ENCODE results near the gene TUBG2.

Gene TUBG2

DNA sequence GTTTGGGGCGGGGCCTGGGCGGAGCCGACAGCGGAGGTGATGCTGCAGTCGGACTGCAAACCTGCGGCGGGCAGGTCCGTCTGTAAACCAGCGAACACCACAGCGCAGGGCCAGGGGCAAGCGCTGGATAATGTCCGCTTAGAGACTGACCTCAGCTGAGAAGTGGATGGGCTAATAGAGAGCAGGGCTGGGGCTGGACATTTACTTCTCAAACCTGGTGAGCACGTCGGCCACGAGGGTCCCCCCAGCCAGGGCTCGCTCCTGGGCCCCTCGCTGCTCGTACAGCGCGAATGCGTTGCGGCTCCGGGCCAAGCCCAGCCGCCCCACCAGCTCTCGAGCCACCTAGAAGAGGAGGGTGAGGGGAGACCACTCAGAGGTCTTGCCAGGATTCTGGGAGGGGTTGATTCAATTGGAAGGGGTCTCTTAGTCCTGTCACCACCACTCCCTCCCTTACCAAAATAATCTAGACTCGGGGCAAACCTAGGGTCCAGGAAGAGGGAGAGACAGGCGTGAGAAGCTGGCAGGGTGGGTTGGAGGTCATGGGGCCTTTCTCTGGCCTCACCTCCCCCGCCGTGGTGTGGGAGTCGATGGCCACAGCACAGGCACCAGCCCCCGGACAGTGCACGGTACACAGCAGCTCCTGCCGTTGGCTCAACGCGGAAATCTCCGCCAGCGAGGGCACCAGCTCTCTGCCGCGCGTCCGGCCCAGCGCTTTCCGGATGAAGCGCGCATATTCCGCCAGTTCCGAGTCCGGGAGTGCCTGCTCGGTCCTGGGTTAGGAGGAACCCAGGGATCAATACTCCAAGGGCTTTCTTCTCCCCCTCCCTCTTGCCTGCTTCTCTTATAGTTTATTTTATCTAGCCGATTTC is 11.9 kb downstream of the TUBG2 start:
- TF ChIP-seq OSR1 (CRISPR knock-in tag; IDR thresholded peaks at IDR 0.05) = no peak
- TF ChIP-seq, protein P1, sequence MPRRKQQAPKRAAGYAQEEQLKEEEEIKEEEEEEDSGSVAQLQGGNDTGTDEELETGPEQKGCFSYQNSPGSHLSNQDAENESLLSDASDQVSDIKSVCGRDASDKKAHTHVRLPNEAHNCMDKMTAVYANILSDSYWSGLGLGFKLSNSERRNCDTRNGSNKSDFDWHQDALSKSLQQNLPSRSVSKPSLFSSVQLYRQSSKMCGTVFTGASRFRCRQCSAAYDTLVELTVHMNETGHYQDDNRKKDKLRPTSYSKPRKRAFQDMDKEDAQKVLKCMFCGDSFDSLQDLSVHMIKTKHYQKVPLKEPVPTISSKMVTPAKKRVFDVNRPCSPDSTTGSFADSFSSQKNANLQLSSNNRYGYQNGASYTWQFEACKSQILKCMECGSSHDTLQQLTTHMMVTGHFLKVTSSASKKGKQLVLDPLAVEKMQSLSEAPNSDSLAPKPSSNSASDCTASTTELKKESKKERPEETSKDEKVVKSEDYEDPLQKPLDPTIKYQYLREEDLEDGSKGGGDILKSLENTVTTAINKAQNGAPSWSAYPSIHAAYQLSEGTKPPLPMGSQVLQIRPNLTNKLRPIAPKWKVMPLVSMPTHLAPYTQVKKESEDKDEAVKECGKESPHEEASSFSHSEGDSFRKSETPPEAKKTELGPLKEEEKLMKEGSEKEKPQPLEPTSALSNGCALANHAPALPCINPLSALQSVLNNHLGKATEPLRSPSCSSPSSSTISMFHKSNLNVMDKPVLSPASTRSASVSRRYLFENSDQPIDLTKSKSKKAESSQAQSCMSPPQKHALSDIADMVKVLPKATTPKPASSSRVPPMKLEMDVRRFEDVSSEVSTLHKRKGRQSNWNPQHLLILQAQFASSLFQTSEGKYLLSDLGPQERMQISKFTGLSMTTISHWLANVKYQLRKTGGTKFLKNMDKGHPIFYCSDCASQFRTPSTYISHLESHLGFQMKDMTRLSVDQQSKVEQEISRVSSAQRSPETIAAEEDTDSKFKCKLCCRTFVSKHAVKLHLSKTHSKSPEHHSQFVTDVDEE (CRISPR knock-in tag; IDR thresholded peaks at IDR 0.05) = no peak
- no peak for TF ChIP-seq TOX (CRISPR knock-in tag; IDR thresholded peaks at IDR 0.05; ENCODE audit: borderline replicate concordance)
- TF ChIP-seq ZC3H10 (CRISPR knock-in tag; IDR thresholded peaks at IDR 0.05) = no peak
- TF ChIP-seq PPARA (CRISPR knock-in tag; IDR thresholded peaks at IDR 0.05; ENCODE audit: borderline replicate concordance) = no peak
- TF ChIP-seq TCF4 (CRISPR knock-in tag; IDR thresholded peaks at IDR 0.05; ENCODE audit: borderline replicate concordance) = no peak
- ATAC-seq = no peak

DNA sequence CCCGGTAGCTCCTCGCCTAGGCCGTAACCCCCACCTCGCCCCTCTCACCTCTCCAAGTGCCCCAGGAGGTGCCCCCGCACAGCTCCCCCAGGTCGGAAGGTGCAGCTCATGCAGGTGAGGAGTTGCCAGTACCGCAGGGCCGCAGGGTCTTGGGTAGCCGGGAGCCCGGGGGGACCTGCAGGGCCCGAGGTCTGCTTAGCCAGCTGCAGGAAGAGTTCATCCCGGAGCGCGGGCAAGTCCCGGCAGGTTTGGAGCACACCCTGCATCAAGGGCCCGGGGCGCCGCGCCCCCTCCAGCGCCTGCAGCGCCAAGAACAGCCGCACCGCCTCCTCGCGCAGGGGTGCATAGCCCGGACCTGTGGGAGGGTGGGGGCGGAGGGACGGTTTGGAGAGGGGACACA is 13.0 kb downstream of the TUBG2 start:
- TF ChIP-seq PPARA (CRISPR knock-in tag; IDR thresholded peaks at IDR 0.05; ENCODE audit: borderline replicate concordance) (no peak), TCF4 (CRISPR knock-in tag; IDR thresholded peaks at IDR 0.05; ENCODE audit: borderline replicate concordance) (no peak), OSR1 (CRISPR knock-in tag; IDR thresholded peaks at IDR 0.05) (no peak), ZNF8 (CRISPR knock-in tag; IDR thresholded peaks at IDR 0.05) (no peak), ZNF565 (CRISPR knock-in tag; conservative IDR thresholded peaks at IDR 0.05; ENCODE audit: low read depth) (no peak), ZNF70 (CRISPR knock-in tag; IDR thresholded peaks at IDR 0.05) (no peak), ARNTL (CRISPR knock-in tag; IDR thresholded peaks at IDR 0.05; ENCODE audit: borderline replicate concordance, low read depth) (no peak), ZFP30 (CRISPR knock-in tag; IDR thresholded peaks at IDR 0.05) (no peak), GLIS3 (CRISPR knock-in tag; IDR thresholded peaks at IDR 0.05) (no peak), ESRRG (CRISPR knock-in tag; IDR thresholded peaks at IDR 0.05) (no peak), ZC3H10 (CRISPR knock-in tag; IDR thresholded peaks at IDR 0.05) (no peak), BACH2 (CRISPR knock-in tag; IDR thresholded peaks at IDR 0.05; ENCODE audit: borderline replicate concordance) (no peak)
- TF ChIP-seq, protein P2, sequence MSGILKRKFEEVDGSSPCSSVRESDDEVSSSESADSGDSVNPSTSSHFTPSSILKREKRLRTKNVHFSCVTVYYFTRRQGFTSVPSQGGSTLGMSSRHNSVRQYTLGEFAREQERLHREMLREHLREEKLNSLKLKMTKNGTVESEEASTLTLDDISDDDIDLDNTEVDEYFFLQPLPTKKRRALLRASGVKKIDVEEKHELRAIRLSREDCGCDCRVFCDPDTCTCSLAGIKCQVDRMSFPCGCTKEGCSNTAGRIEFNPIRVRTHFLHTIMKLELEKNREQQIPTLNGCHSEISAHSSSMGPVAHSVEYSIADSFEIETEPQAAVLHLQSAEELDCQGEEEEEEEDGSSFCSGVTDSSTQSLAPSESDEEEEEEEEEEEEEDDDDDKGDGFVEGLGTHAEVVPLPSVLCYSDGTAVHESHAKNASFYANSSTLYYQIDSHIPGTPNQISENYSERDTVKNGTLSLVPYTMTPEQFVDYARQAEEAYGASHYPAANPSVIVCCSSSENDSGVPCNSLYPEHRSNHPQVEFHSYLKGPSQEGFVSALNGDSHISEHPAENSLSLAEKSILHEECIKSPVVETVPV (CRISPR knock-in tag; IDR thresholded peaks at IDR 0.05) = no peak
- TF ChIP-seq, protein P3, sequence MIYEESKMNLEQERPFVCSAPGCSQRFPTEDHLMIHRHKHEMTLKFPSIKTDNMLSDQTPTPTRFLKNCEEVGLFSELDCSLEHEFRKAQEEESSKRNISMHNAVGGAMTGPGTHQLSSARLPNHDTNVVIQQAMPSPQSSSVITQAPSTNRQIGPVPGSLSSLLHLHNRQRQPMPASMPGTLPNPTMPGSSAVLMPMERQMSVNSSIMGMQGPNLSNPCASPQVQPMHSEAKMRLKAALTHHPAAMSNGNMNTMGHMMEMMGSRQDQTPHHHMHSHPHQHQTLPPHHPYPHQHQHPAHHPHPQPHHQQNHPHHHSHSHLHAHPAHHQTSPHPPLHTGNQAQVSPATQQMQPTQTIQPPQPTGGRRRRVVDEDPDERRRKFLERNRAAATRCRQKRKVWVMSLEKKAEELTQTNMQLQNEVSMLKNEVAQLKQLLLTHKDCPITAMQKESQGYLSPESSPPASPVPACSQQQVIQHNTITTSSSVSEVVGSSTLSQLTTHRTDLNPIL (CRISPR knock-in tag; IDR thresholded peaks at IDR 0.05; ENCODE audit: low read depth) = no peak
- no peak for ATAC-seq

DNA sequence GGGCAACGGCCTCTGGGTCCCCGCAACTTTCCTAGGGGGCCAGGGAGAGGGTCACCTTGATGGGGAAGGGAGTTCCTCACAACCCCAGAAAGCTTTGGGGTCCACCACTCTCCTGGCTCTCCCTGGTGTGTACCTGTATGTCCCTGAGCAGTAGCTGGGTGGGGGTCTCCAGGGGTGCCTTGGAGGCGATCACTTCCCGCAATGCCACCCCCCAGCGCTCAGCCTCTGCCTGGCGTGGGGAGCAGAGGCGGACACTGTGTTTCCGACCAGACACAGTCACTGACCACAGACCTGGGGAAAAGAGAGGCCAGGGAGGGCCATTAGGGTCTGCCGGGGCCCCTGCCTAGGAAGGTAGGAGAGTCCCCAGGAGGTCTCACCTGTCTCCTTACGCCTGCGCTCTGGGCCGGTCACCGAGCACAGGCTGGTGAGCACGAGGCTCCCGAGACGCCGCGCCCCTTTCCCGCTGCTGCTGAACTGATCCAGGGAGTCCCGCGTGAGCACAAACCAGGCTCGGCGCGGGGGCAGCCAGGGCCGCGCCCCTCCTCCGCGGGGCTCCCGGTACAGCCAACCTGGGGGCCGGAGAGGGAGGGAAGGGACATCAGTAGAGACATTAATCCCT is 14.3 kb downstream of the TUBG2 start:
- TF ChIP-seq ZNF8 (CRISPR knock-in tag; IDR thresholded peaks at IDR 0.05) (no peak), ZFP3 (CRISPR knock-in tag; IDR thresholded peaks at IDR 0.05) (no peak), SNAI2 (CRISPR knock-in tag; IDR thresholded peaks at IDR 0.05) (no peak), ISL1 (CRISPR knock-in tag; IDR thresholded peaks at IDR 0.05) (no peak), ZC3H10 (CRISPR knock-in tag; IDR thresholded peaks at IDR 0.05) (no peak), GLIS3 (CRISPR knock-in tag; IDR thresholded peaks at IDR 0.05) (no peak), RARB (CRISPR knock-in tag; IDR thresholded peaks at IDR 0.05) (no peak), TOX (CRISPR knock-in tag; IDR thresholded peaks at IDR 0.05; ENCODE audit: borderline replicate concordance) (no peak), ZNF70 (CRISPR knock-in tag; IDR thresholded peaks at IDR 0.05) (no peak)
- TF ChIP-seq, protein P4, sequence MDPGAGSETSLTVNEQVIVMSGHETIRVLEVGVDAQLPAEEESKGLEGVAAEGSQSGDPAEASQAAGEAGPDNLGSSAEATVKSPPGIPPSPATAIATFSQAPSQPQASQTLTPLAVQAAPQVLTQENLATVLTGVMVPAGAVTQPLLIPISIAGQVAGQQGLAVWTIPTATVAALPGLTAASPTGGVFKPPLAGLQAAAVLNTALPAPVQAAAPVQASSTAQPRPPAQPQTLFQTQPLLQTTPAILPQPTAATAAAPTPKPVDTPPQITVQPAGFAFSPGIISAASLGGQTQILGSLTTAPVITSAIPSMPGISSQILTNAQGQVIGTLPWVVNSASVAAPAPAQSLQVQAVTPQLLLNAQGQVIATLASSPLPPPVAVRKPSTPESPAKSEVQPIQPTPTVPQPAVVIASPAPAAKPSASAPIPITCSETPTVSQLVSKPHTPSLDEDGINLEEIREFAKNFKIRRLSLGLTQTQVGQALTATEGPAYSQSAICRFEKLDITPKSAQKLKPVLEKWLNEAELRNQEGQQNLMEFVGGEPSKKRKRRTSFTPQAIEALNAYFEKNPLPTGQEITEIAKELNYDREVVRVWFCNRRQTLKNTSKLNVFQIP (CRISPR knock-in tag; IDR thresholded peaks at IDR 0.05; ENCODE audit: borderline replicate concordance, low read depth) = no peak
- no peak for ATAC-seq
